HepG2 (cell line): ENCODE measurements around the gene VAPB. TPM values are rescaled to one million over a fixed set of nuclear protein-coding genes. Genes with fewer than 3 reads are reported as not detected.

Experiments
- ATAC-seq: fragments of 200-7000 bp; cut with Tn5 transposase; 3 replicates; pipeline ENCODE4 v1.9.1; 2020; ENCODE audit warnings: mild to moderate bottlenecking, moderate library complexity
- BruUV-seq: library from RNA; stranded (reverse); fragments of 400-500 nt; replicated peaks from 2 replicates; lab custom pipeline; 2021; lab: Mats Ljungman, UMichigan
- CTCF ChIA-PET: fragments of 300-600 bp; formaldehyde crosslinking; extraction: SDS; loops from one replicate; lab custom pipeline; 2021; ENCODE audit warnings: low total read pairs, inconsistent platforms, low intra/inter-chr PET ratio; lab: Yijun Ruan, JAX
- POLR2A ChIA-PET: fragments of 350-600 bp; sonication (Branson Sonifier 250); formaldehyde crosslinking; loops from one replicate; lab custom pipeline; 2020; ENCODE audit warnings: antibody characterized with exemption, inconsistent platforms; lab: Yijun Ruan, JAX
- DNase-seq: peaks from one replicate; pipeline ENCODE4 v3.0.0-alpha.2; 2015; ENCODE audit warnings: low spot score
- FAIRE-seq: peaks from 3 replicates; lab custom pipeline; 2011; peaks lifted over from hg19 to GRCh38; lab: Jason Lieb, UNC
- H2AFZ ChIP-seq: one replicate; pipeline ENCODE4 v1.6.1; 2011; ENCODE audit warnings: low read length, inconsistent platforms
- H3K27ac ChIP-seq: fragments of 300-600 bp; 3 replicates; pipeline ENCODE4 v1.8.0; 2011; ENCODE audit warnings: mixed run types, mild to moderate bottlenecking, mixed read lengths, low read length, inconsistent platforms; ENCODE audit not compliant: insufficient read depth; ENCODE audit errors: extremely low read length
- H3K27me3 ChIP-seq, 2 experiments: fragments of 200-600 bp in 1 of 2; 2 replicates in 1 of 2; 3 replicates in 1 of 2; pipeline versions ENCODE4 v1.6.0 to v1.8.0; 2011; ENCODE audit warnings: low read length in 2 of 2, mild to moderate bottlenecking in 2 of 2, moderate library complexity in 2 of 2, inconsistent platforms in 1 of 2; ENCODE audit not compliant: insufficient read depth in 2 of 2, control insufficient read depth in 1 of 2
- H3K36me3 ChIP-seq, 2 experiments: fragments of 200-600 bp in 1 of 2; replicated peaks in 1 of 2; 2 replicates in 1 of 2; 3 replicates in 1 of 2; pipeline versions ENCODE4 v1.5.1 to v1.8.0; 2011; ENCODE audit warnings: low read length in 2 of 2, inconsistent platforms in 1 of 2; ENCODE audit not compliant: insufficient read depth in 2 of 2, control insufficient read depth in 1 of 2
- H3K4me1 ChIP-seq: 2 replicates; pipeline ENCODE4 v1.5.1; 2012; ENCODE audit warnings: low read length, inconsistent platforms; ENCODE audit not compliant: insufficient read depth
- H3K4me2 ChIP-seq: 2 replicates; pipeline ENCODE4 v1.6.0; 2011; ENCODE audit warnings: low read depth, low read length, inconsistent platforms
- H3K4me3 ChIP-seq, 3 experiments: fragments of 200-600 bp in 1 of 3; sonication (generic), shearing (Covaris generic) in 1 of 3; replicated peaks in 1 of 3; 2 replicates each; pipeline ENCODE4 v1.5.1; 2011 to 2016; ENCODE audit warnings: low read length in 3 of 3, inconsistent platforms in 2 of 3, low read depth in 2 of 3, mild to moderate bottlenecking in 2 of 3, control low read depth in 1 of 3, mixed read lengths in 1 of 3; ENCODE audit not compliant: insufficient read depth in 1 of 3
- H3K79me2 ChIP-seq: one replicate; pipeline ENCODE4 v1.6.1; 2011; ENCODE audit warnings: low read length, inconsistent platforms; ENCODE audit not compliant: insufficient read depth
- H3K9ac ChIP-seq: 2 replicates; pipeline ENCODE4 v1.6.0; 2011; ENCODE audit warnings: mild to moderate bottlenecking, low read depth, low read length, inconsistent platforms; ENCODE audit not compliant: insufficient read depth
- H3K9me3 ChIP-seq: 2 replicates; pipeline ENCODE4 v1.5.1; 2012; ENCODE audit warnings: mild to moderate bottlenecking, low read length
- H4K20me1 ChIP-seq: 2 replicates; pipeline ENCODE4 v1.6.0; 2011; ENCODE audit warnings: inconsistent platforms, mild to moderate bottlenecking, low read length, moderate library complexity; ENCODE audit not compliant: insufficient read depth
- GABPB1 ChIP-seq: IDR thresholded peaks from 2 replicates; pipeline ENCODE4 v1.6.1; 2016; ENCODE audit warnings: mild to moderate bottlenecking, missing genetic modification reagents, moderate library complexity, missing compliant biosample characterization
- LCORL ChIP-seq, 2 experiments: fragments of 450-650 bp in 1 of 2; sonication (generic) in 1 of 2; formaldehyde crosslinking in 1 of 2; IDR thresholded peaks; 2 replicates each; pipeline versions ENCODE4 v1.5.0 to v1.6.1; 2017 to 2020; ENCODE audit warnings: antibody characterized with exemption in 1 of 2, missing genetic modification reagents in 1 of 2
- PHF20 ChIP-seq: sonication (generic); formaldehyde crosslinking; IDR thresholded peaks from 2 replicates; pipeline ENCODE4 v1.5.0; 2020; ENCODE audit warnings: mild to moderate bottlenecking, missing genetic modification reagents
- POGK ChIP-seq: sonication (generic); formaldehyde crosslinking; conservative IDR thresholded peaks from 2 replicates; pipeline ENCODE4 v1.8.0; 2022; ENCODE audit warnings: mild to moderate bottlenecking, moderate library complexity, missing genetic modification reagents
- SRY ChIP-seq: sonication (generic); formaldehyde crosslinking; IDR thresholded peaks from 2 replicates; pipeline ENCODE4 v1.8.0; 2022; ENCODE audit warnings: mild to moderate bottlenecking, missing genetic modification reagents
- ZNF121 ChIP-seq: sonication (generic); formaldehyde crosslinking; IDR thresholded peaks from 2 replicates; pipeline ENCODE4 v1.5.0; 2020; ENCODE audit warnings: mild to moderate bottlenecking, missing genetic modification reagents
- ZNF704 ChIP-seq: sonication (generic); formaldehyde crosslinking; IDR thresholded peaks from 2 replicates; pipeline ENCODE4 v1.8.1; 2023; ENCODE audit warnings: mild to moderate bottlenecking, inconsistent platforms, moderate library complexity, missing genetic modification reagents, borderline replicate concordance
- ZNF747 ChIP-seq: sonication (generic); formaldehyde crosslinking; IDR thresholded peaks from 2 replicates; pipeline ENCODE4 v1.8.1; 2023; ENCODE audit warnings: missing genetic modification reagents, mild to moderate bottlenecking, borderline replicate concordance
- WGBS: methylation state at CpG from one replicate; pipeline ENCODE4 v1.1.6; 2017; ENCODE audit warnings: low lambda C conversion rate; 5-methylcytosine and 5-hydroxymethylcytosine counted together
- in situ Hi-C: cut with HindIII; loops from 2 replicates; pipeline ENCODE4 v1.10.0; 2017; ENCODE audit warnings: low pct_unique_long_range_greater_than_20kb; ENCODE audit not compliant: extremely low pct_ligation_motif_present
- intact Hi-C: fragments of 100-400 bp; cut with micrococcal nuclease; formaldehyde crosslinking; loops from one replicate; pipeline ENCODE4 v1.10.0; 2022; ENCODE audit not compliant: unreplicated experiment
- polyA plus RNA-seq, 8 experiments: library from polyadenylated mRNA; depleted of rRNA in 3 of 8; stranded (reverse) in 7 of 8; unstranded in 1 of 8; fragments of >200 nt; fragmentation: Illumina TruSeq in 4 of 8; extraction: Trizol in 4 of 8; gene quantifications; 2 replicates each; pipeline versions ENCODE4 v1.2.1 to v1.2.3, GENCODE V29; 2011 to 2016; ENCODE audit warnings: low read depth in 4 of 8, missing spikeins in 1 of 8, mixed read lengths in 1 of 8; ENCODE audit not compliant: insufficient read depth in 1 of 8
- total RNA-seq, 5 experiments: library from RNA; depleted of rRNA; stranded (reverse); fragments of >200 nt; fragmentation: Illumina TruSeq; extraction: Trizol; gene quantifications; 2 replicates each; pipeline ENCODE4 v1.2.3, GENCODE V29; 2016; ENCODE audit warnings: low read depth in 1 of 5
- TF ChIP-seq, protein P1 (sequence below): sonication (generic); formaldehyde crosslinking; IDR thresholded peaks from 2 replicates; pipeline ENCODE4 v1.8.0; 2023; ENCODE audit warnings: mild to moderate bottlenecking, missing genetic modification reagents

VAPB gene
- total and polyA plus RNA-seq, 2 of the 13 experiments (the other 11 are each of a cell fraction or from before 2014, with no cell fraction given) = 18.6 to 48.5 TPM

DNA sequence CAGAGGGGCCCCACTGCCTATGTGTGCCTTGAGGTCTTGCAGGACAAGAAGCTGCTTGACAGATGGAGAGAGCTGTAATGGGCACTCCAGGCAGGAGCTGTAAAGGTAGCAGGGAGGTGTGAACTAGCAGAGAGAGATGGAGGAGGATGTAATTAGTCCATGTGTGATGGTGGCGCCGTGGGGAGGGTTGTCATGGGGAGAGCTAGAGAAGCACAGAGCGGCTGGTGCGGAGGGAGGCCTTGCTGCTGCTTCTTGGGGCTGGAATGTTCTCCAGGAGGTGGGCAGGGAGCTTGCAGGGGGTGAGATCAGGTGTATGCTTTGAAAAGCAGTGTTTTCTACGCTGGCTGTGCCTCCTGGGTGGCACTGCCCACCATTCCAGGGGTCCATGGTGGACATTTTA lies 94.0 kb downstream of the VAPB start:
- Histone ChIP-seq H3K4me2 (no peak overlapping the region), H3K27ac (no peak overlapping the region), H4K20me1 (no peaks in the 10 kb centered on the region), H3K79me2 (no peaks in the 10 kb centered on the region), H3K9ac (no peak overlapping the region), H3K27me3 (peaks cover 0 to 21% of the 10 kb centered on the region in 2 experiments; a peak in 2 of 5 replicates), H2AFZ (no peak overlapping the region), H3K9me3 (peaks cover 21% of the 10 kb centered on the region), H3K4me1 (no peaks in the 10 kb centered on the region), H3K4me3 (no peak overlapping the region), H3K36me3 (no peaks in the 10 kb centered on the region)
- in situ Hi-C loops = loop anchor here (10.0 kb wide), 1 partner anchor 362 kb away; no protein-coding TSS in a partner anchor
- no TSS peak for BruUV-seq
- ChIA-PET POLR2A (no interaction called here), CTCF (no interaction called here)
- DNase-seq (no peak), FAIRE-seq (no peak), ATAC-seq (no peak)
- intact Hi-C loops = no loop called here
- TF ChIP-seq, protein P1, sequence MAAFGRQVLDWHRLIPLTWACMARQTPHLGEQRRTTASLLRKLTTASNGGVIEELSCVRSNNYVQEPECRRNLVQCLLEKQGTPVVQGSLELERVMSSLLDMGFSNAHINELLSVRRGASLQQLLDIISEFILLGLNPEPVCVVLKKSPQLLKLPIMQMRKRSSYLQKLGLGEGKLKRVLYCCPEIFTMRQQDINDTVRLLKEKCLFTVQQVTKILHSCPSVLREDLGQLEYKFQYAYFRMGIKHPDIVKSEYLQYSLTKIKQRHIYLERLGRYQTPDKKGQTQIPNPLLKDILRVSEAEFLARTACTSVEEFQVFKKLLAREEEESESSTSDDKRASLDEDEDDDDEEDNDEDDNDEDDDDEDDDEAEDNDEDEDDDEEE (CRISPR knock-in tag) = no peak
- no peak for TF ChIP-seq PHF20
- TF ChIP-seq POGK (CRISPR knock-in tag) = no peak
- no peak for TF ChIP-seq SRY (CRISPR knock-in tag)
- no peak for TF ChIP-seq ZNF121 (CRISPR knock-in tag)
- TF ChIP-seq GABPB1 (CRISPR knock-in tag) = no peak
- TF ChIP-seq ZNF704 (CRISPR knock-in tag) = no peak
- no peak for TF ChIP-seq ZNF747
- TF ChIP-seq LCORL (IDR thresholded peaks at IDR 0.05) = no peak
- no peak for TF ChIP-seq LCORL (CRISPR knock-in tag; IDR thresholded peaks at IDR 0.05)
- WGBS = 13% methylated on average over 5 of the region's 5 CpGs
